Measurements from ENCODE around the gene PPP2R2C.

Gene PPP2R2C

GRCh38 chr4:6279582-6280289 is 192.7 kb downstream of the PPP2R2C start:
- no peak for FAIRE-seq

GRCh38 chr4:6278801-6279197 is 193.6 kb downstream of the PPP2R2C start:
- FAIRE-seq: no peak

DNA sequence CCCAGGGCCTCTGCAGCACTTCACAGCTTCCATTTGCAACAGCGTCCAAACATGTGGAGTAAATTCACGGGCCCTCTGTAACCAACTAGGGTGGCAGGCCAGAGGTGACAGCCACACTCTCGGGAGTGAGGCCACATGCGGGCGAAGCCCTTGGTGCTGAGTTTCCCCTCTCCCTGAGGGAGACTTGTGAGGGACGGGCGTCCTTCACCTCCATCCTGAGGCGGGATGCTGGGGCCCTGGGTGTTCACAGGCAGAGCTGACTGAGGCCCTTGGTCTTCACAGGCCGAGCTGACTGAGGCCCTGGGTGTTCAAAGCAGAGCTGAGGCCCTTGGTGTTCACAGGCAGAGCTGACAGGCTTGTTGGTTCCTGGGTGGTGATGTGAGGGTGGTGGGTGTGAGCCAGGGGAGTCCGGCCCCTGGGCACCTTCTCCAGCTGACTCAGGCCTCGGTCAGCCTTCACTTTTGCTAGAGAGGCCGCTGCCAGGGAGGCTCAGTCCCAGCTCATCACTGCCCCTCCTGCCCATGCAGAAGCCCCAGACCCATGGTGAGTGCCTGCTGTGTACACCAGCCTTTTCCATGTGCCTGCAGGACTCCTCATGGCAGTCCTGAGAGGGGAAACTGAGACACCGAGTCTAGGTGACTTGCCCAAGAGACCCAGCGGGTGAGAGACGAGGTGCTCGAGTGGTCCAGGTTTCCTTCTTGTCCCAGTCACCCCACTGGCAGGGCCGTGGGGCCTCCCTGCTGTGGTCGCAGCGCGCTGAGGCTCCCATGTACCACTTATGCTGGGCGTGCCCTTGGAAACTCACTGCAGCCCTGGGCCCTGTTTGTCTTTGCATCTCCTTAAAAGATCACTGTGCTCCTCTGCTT is 194.2 kb downstream of the PPP2R2C start:
- no peak for FAIRE-seq

GRCh38 chr4:6277139-6277802 is 195.1 kb downstream of the PPP2R2C start:
- FAIRE-seq: no peak

- FAIRE-seq: no peak
Observed at GRCh38 chr4:6275898-6276806, 196.3 kb downstream of the PPP2R2C start.

DNA sequence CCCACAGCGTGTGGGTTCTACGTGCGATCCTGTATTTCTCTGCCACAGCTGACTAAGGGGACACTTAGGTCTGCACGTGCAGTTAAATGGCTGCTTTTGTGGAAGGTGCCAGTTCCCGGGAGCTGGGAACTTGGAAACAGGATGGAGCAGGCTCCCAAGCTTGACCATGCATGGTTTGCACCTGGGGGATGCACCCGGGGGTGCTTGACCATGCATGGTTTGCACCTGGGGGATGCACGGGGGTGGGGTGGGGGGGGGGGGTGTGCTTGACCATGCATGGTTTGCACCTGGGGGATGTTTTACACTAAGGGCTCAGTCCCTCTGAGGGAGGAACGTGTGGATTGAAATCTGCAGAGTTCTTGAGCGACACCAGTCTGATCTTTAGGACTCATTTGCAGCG is 197.1 kb downstream of the PPP2R2C start:
- FAIRE-seq: no peak

DNA sequence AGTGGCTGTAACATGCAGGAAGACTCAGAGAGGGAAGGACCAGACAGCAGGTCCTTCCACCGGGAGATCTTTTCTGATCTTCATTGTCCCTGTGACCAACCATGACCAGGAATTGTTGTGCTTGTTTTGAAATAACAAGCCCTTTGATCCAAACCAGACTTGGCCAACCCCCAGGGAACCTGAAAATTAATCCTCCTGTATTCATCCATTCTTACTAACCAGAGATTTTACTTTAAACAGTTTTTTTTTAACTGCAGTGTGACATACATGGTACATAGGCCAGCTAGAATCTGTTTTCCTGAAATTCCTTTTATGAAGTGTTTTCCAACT is 198.8 kb downstream of the PPP2R2C start:
- FAIRE-seq: no peak

GRCh38 chr4:6272863-6273660 is 199.4 kb downstream of the PPP2R2C start:
- FAIRE-seq: no peak

- no peak for FAIRE-seq
Observed at GRCh38 chr4:6271701-6272465, 200.5 kb downstream of the PPP2R2C start.

DNA sequence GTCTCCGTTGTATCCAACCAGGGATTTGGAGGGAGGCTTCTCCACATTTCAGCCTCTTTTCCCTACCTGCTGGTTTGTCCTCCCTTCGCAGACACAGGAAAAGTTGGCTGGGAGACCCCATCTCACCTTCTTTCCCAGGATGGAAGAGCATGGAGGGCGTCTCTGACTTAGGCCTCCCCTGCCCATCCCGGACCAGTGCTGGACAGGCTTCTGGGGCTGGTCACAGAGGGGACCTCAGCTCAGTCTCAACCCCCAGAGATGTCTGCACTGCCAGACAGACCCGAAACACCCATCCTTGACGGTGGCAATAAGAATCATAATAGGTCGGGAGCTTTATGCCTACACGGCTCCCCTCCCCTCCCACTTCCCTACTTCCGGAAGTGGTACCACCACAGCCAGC is 201.2 kb downstream of the PPP2R2C start:
- FAIRE-seq: no peak

DNA sequence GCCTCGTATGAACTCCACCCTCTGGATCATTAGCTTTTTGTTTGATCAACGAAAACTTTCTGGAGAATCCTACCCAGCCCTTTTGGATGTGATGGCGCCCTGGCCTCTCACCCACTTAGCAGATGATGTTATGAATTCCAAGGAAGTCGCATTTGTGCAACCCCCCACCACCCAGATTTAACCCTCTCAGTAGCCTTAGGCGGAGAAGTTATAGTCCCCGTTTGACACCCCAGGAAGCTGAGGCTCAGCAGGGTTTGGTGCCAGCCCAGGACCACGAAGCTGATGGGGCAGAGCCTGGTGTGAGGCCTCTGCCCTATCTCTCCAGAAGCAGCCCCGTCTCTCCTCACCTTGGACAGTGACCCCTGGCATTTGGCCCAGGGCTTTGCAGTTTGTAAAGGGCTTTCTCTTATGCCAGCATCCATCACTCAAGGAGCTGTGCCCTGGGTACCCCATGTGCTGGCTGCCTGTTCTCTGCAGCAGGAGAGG is 201.7 kb downstream of the PPP2R2C start:
- no peak for FAIRE-seq

Data from A204.1 (cell line).